Ramos (cell line): ENCODE results near the gene CNOT8.

Experiments
- in situ Hi-C: fragments of 300-500 bp; cut with MboI; formaldehyde crosslinking; loops from one replicate; pipeline ENCODE4 v1.14.3; 2022; ENCODE audit warnings: low sequenced_read_pairs; ENCODE audit not compliant: unreplicated experiment

The CNOT8 gene

GRCh38 chr5:154861946-154862345 lies 3.5 kb downstream of the CNOT8 start:
- in situ Hi-C loops: no loop called here

GRCh38 chr5:154862766-154863165 lies 4.3 kb downstream of the CNOT8 start:
- in situ Hi-C loops: no loop called here

- in situ Hi-C loops: no loop called here
These were observed 5.1 kb downstream of the CNOT8 start for GRCh38 chr5:154863291-154864080.

GRCh38 chr5:154865466-154866184 lies 7.2 kb downstream of the CNOT8 start:
- in situ Hi-C loops: no loop called here

GRCh38 chr5:154866841-154867240 lies 8.4 kb downstream of the CNOT8 start:
- in situ Hi-C loops: no loop called here

GRCh38 chr5:154868702-154869101 lies 10.3 kb downstream of the CNOT8 start:
- in situ Hi-C loops: no loop called here

- in situ Hi-C loops: no loop called here
These were observed 13.3 kb downstream of the CNOT8 start for GRCh38 chr5:154871734-154872133.

- in situ Hi-C loops: no loop called here
These were observed 15.4 kb downstream of the CNOT8 start for GRCh38 chr5:154873791-154874331.

GRCh38 chr5:154878642-154879335 lies 20.4 kb downstream of the CNOT8 start:
- in situ Hi-C loops: no loop called here

- in situ Hi-C loops: no loop called here
These were observed 23.6 kb downstream of the CNOT8 start for GRCh38 chr5:154881986-154882385.

- in situ Hi-C loops: no loop called here
These were observed 26.0 kb downstream of the CNOT8 start for GRCh38 chr5:154884424-154884823.

GRCh38 chr5:154885439-154885838 lies 27.0 kb downstream of the CNOT8 start:
- in situ Hi-C loops: no loop called here

- in situ Hi-C loops: no loop called here
These were observed 33.9 kb downstream of the CNOT8 start for GRCh38 chr5:154892369-154892771.

- in situ Hi-C loops: no loop called here
These were observed 35.0 kb downstream of the CNOT8 start for GRCh38 chr5:154893381-154893780.

GRCh38 chr5:154895606-154896561 lies 37.5 kb downstream of the CNOT8 start:
- in situ Hi-C loops: no loop called here

GRCh38 chr5:154896562-154897165 lies 38.2 kb downstream of the CNOT8 start:
- in situ Hi-C loops: no loop called here

GRCh38 chr5:154898210-154898609 lies 39.8 kb downstream of the CNOT8 start:
- in situ Hi-C loops: no loop called here

- in situ Hi-C loops: no loop called here
These were observed 40.9 kb downstream of the CNOT8 start for GRCh38 chr5:154899151-154899816.

- in situ Hi-C loops: no loop called here
These were observed 41.6 kb downstream of the CNOT8 start for GRCh38 chr5:154900066-154900465.
